KMS-11 (cell line): ENCODE results near the gene APCDD1L.

Experiments used
- H2AFZ ChIP-seq: fragments of 200-600 bp; sonication (generic); 2 replicates; pipeline ENCODE4 v1.6.1; 2016; ENCODE audit warnings: antibody characterized with exemption, mixed run types, low read depth
- H3K27ac ChIP-seq: fragments of 200-600 bp; sonication (generic); 2 replicates; pipeline ENCODE4 v1.6.1; 2016; ENCODE audit warnings: mild to moderate bottlenecking, mixed run types
- H3K27me3 ChIP-seq: fragments of 200-600 bp; sonication (generic); 2 replicates; pipeline ENCODE4 v1.6.1; 2017; ENCODE audit warnings: mild to moderate bottlenecking, low read depth, mixed run types, moderate library complexity; ENCODE audit not compliant: insufficient read depth
- H3K36me3 ChIP-seq: fragments of 200-600 bp; sonication (generic); 2 replicates; pipeline ENCODE4 v1.6.1; 2017; ENCODE audit warnings: mild to moderate bottlenecking, mixed run types; ENCODE audit not compliant: insufficient read depth
- H3K4me1 ChIP-seq: fragments of 200-600 bp; sonication (generic); 2 replicates; pipeline ENCODE4 v1.6.1; 2016; ENCODE audit warnings: mild to moderate bottlenecking, low read depth, mixed run types; ENCODE audit not compliant: poor library complexity, severe bottlenecking
- H3K4me2 ChIP-seq: fragments of 200-600 bp; sonication (generic); 2 replicates; pipeline ENCODE4 v1.7.0; 2016; ENCODE audit warnings: mild to moderate bottlenecking, mixed run types
- H3K4me3 ChIP-seq: fragments of 200-600 bp; sonication (generic); IDR thresholded peaks from 2 replicates; pipeline ENCODE4 v1.6.1; 2017; ENCODE audit warnings: low read depth, low read length, mixed read lengths; ENCODE audit not compliant: insufficient read depth
- H3K79me2 ChIP-seq: fragments of 200-600 bp; sonication (generic); 2 replicates; pipeline ENCODE4 v1.6.1; 2016; ENCODE audit warnings: low read depth, mixed run types; ENCODE audit not compliant: insufficient read depth
- H3K9ac ChIP-seq: fragments of 200-600 bp; sonication (generic); 2 replicates; pipeline ENCODE4 v1.6.1; 2016; ENCODE audit warnings: mild to moderate bottlenecking, mixed run types
- H4K20me1 ChIP-seq: fragments of 200-600 bp; sonication (generic); 2 replicates; pipeline ENCODE4 v1.6.1; 2016; ENCODE audit warnings: mild to moderate bottlenecking, mixed run types; ENCODE audit not compliant: insufficient read depth
- CTCF ChIP-seq: fragments of 200-600 bp; sonication (generic); conservative IDR thresholded peaks from 2 replicates; pipeline ENCODE4 v1.6.1; 2017; ENCODE audit warnings: low read depth, mild to moderate bottlenecking, antibody characterized with exemption, low read length, moderate library complexity, mixed read lengths

APCDD1L gene

DNA sequence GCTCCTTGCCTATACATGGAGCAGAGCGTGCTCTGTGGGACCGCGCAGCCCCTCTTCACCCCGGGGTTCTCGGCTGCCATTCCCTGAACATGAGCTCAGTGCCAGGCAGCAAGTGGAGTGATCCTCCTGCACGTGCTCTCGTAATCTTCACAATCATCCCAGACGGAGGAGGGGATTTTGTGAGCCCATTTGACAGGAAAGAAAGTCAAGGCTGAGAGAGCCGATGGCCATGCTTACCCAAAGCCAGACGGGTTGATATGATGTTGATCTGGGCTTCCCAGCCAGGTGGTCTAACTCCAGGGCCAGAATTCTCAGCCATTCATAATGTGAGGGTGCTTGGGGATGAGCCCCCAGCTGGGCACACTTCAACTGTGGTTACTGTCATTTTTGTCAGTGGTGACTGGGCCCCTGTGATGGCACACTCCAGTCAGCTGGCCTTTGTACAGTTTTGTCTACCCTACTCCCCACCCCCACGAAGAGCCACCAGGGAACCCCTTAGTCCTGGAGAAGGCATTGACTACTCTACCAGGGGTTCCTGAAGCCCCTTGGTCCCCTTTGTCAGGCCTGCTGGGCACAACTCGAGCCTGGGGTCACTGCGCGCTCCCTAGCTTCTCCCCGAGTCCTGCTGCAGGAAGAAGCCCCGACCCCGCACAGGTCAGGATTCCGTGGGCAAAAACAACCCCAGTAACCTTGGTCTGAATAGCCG lies 1.5 kb downstream of the APCDD1L start:
- no peaks in the 10 kb centered on the region for H4K20me1 ChIP-seq
- H3K4me2 ChIP-seq: no peak overlapping the region
- no peak for TF ChIP-seq CTCF
- H3K36me3 ChIP-seq: no peaks in the 10 kb centered on the region
- no peak overlapping the region for H2AFZ ChIP-seq
- no peaks in the 10 kb centered on the region for H3K79me2 ChIP-seq
- no peak overlapping the region for H3K27ac ChIP-seq
- no peak overlapping the region for H3K4me3 ChIP-seq
- no peaks in the 10 kb centered on the region for H3K4me1 ChIP-seq
- H3K9ac ChIP-seq: no peak overlapping the region
- H3K27me3 ChIP-seq: peaks cover 23% of the 10 kb centered on the region

GRCh38 chr20:58512808-58513552 lies 2.2 kb downstream of the APCDD1L start:
- no peaks in the 10 kb centered on the region for H3K4me1 ChIP-seq
- no peak overlapping the region for H3K4me3 ChIP-seq
- no peaks in the 10 kb centered on the region for H4K20me1 ChIP-seq
- no peaks in the 10 kb centered on the region for H3K36me3 ChIP-seq
- no peak for TF ChIP-seq CTCF
- peaks cover 15% of the 10 kb centered on the region for H3K27me3 ChIP-seq
- no peak overlapping the region for H3K9ac ChIP-seq
- no peaks in the 10 kb centered on the region for H3K79me2 ChIP-seq
- H3K27ac ChIP-seq: no peak overlapping the region
- H3K4me2 ChIP-seq: no peak overlapping the region
- H2AFZ ChIP-seq: no peak overlapping the region

GRCh38 chr20:58511861-58512260 lies 3.3 kb downstream of the APCDD1L start:
- Histone ChIP-seq H3K27ac (no peak overlapping the region), H3K9ac (no peak overlapping the region), H2AFZ (no peak overlapping the region), H3K79me2 (no peaks in the 10 kb centered on the region), H4K20me1 (no peaks in the 10 kb centered on the region), H3K4me3 (no peak overlapping the region), H3K4me1 (no peaks in the 10 kb centered on the region), H3K4me2 (no peak overlapping the region), H3K36me3 (no peaks in the 10 kb centered on the region), H3K27me3 (peaks cover 6% of the 10 kb centered on the region)
- TF ChIP-seq CTCF: no peak

DNA sequence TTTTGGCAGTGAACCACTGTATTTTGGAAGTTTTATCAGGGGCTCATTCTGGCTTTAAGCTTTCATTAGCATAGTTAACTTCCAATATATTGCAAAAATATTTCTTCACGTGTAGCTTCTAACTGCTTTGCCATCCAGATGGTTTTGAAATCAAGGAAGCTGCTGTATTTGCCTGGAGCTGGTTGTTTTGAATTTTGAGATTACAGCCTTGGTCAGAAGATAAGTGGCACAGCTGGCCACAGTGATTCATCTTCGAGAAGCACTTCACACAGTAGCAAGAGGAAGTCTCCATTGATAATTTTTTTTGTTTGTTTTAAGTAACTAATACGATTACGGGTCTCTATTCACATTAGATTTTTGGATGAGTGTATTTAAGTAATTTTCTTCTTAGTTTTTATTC lies 3.8 kb downstream of the APCDD1L start:
- Histone ChIP-seq H3K9ac (no peak overlapping the region), H3K27ac (no peak overlapping the region), H3K4me3 (no peak overlapping the region), H3K4me1 (no peaks in the 10 kb centered on the region), H4K20me1 (no peaks in the 10 kb centered on the region), H3K4me2 (no peak overlapping the region), H3K36me3 (no peaks in the 10 kb centered on the region), H3K79me2 (no peaks in the 10 kb centered on the region), H2AFZ (no peak overlapping the region), H3K27me3 (peaks cover 6% of the 10 kb centered on the region)
- TF ChIP-seq CTCF: no peak
